HepG2 (cell line): Measurements from ENCODE around the gene RNF126. TPM values are rescaled to one million over a fixed set of nuclear protein-coding genes. Genes with fewer than 3 reads are reported as not detected.
A peak's percentile ranks its signal among the peaks of the same experiment; 100 is the strongest.

Experiments
- ATAC-seq: fragments of 200-7000 bp; cut with Tn5 transposase; 3 replicates; pipeline ENCODE4 v1.9.1; 2020; ENCODE audit warnings: mild to moderate bottlenecking, moderate library complexity
- BruUV-seq: library from RNA; stranded (reverse); fragments of 400-500 nt; replicated peaks from 2 replicates; lab custom pipeline; 2021; lab: Mats Ljungman, UMichigan
- CTCF ChIA-PET: fragments of 300-600 bp; formaldehyde crosslinking; extraction: SDS; loops from one replicate; lab custom pipeline; 2021; ENCODE audit warnings: low total read pairs, inconsistent platforms, low intra/inter-chr PET ratio; lab: Yijun Ruan, JAX
- POLR2A ChIA-PET: fragments of 350-600 bp; sonication (Branson Sonifier 250); formaldehyde crosslinking; loops from one replicate; lab custom pipeline; 2020; ENCODE audit warnings: antibody characterized with exemption, inconsistent platforms; lab: Yijun Ruan, JAX
- DNase-seq: peaks from one replicate; pipeline ENCODE4 v3.0.0-alpha.2; 2015; ENCODE audit warnings: low spot score
- FAIRE-seq: peaks from 3 replicates; lab custom pipeline; 2011; peaks lifted over from hg19 to GRCh38; lab: Jason Lieb, UNC
- H2AFZ ChIP-seq: one replicate; pipeline ENCODE4 v1.6.1; 2011; ENCODE audit warnings: low read length, inconsistent platforms
- H3K27ac ChIP-seq: fragments of 300-600 bp; 3 replicates; pipeline ENCODE4 v1.8.0; 2011; ENCODE audit warnings: mixed run types, mild to moderate bottlenecking, mixed read lengths, low read length, inconsistent platforms; ENCODE audit not compliant: insufficient read depth; ENCODE audit errors: extremely low read length
- H3K27me3 ChIP-seq, 2 experiments: fragments of 200-600 bp in 1 of 2; 2 replicates in 1 of 2; 3 replicates in 1 of 2; pipeline versions ENCODE4 v1.6.0 to v1.8.0; 2011; ENCODE audit warnings: low read length in 2 of 2, mild to moderate bottlenecking in 2 of 2, moderate library complexity in 2 of 2, inconsistent platforms in 1 of 2; ENCODE audit not compliant: insufficient read depth in 2 of 2, control insufficient read depth in 1 of 2
- H3K36me3 ChIP-seq, 2 experiments: fragments of 200-600 bp in 1 of 2; replicated peaks in 1 of 2; 2 replicates in 1 of 2; 3 replicates in 1 of 2; pipeline versions ENCODE4 v1.5.1 to v1.8.0; 2011; ENCODE audit warnings: low read length in 2 of 2, inconsistent platforms in 1 of 2; ENCODE audit not compliant: insufficient read depth in 2 of 2, control insufficient read depth in 1 of 2
- H3K4me1 ChIP-seq: 2 replicates; pipeline ENCODE4 v1.5.1; 2012; ENCODE audit warnings: low read length, inconsistent platforms; ENCODE audit not compliant: insufficient read depth
- H3K4me2 ChIP-seq: 2 replicates; pipeline ENCODE4 v1.6.0; 2011; ENCODE audit warnings: low read depth, low read length, inconsistent platforms
- H3K4me3 ChIP-seq, 3 experiments: fragments of 200-600 bp in 1 of 3; sonication (generic), shearing (Covaris generic) in 1 of 3; replicated peaks in 1 of 3; 2 replicates each; pipeline ENCODE4 v1.5.1; 2011 to 2016; ENCODE audit warnings: low read length in 3 of 3, inconsistent platforms in 2 of 3, low read depth in 2 of 3, mild to moderate bottlenecking in 2 of 3, control low read depth in 1 of 3, mixed read lengths in 1 of 3; ENCODE audit not compliant: insufficient read depth in 1 of 3
- H3K79me2 ChIP-seq: one replicate; pipeline ENCODE4 v1.6.1; 2011; ENCODE audit warnings: low read length, inconsistent platforms; ENCODE audit not compliant: insufficient read depth
- H3K9ac ChIP-seq: 2 replicates; pipeline ENCODE4 v1.6.0; 2011; ENCODE audit warnings: mild to moderate bottlenecking, low read depth, low read length, inconsistent platforms; ENCODE audit not compliant: insufficient read depth
- H3K9me3 ChIP-seq: 2 replicates; pipeline ENCODE4 v1.5.1; 2012; ENCODE audit warnings: mild to moderate bottlenecking, low read length
- H4K20me1 ChIP-seq: 2 replicates; pipeline ENCODE4 v1.6.0; 2011; ENCODE audit warnings: inconsistent platforms, mild to moderate bottlenecking, low read length, moderate library complexity; ENCODE audit not compliant: insufficient read depth
- AKAP8 ChIP-seq: sonication (generic); formaldehyde crosslinking; IDR thresholded peaks from 2 replicates; pipeline ENCODE4 v1.5.1; 2020; ENCODE audit warnings: mild to moderate bottlenecking, missing genetic modification reagents
- ATF5 ChIP-seq: sonication (generic); formaldehyde crosslinking; IDR thresholded peaks from 2 replicates; pipeline ENCODE4 v1.4.0; 2020; ENCODE audit warnings: mild to moderate bottlenecking, low read depth, missing genetic modification reagents
- CSRNP2 ChIP-seq: sonication (generic); formaldehyde crosslinking; conservative IDR thresholded peaks from 2 replicates; pipeline ENCODE4 v1.8.0; 2022; ENCODE audit warnings: low read depth, missing genetic modification reagents
- HOXA3 ChIP-seq: sonication (generic); formaldehyde crosslinking; IDR thresholded peaks from 2 replicates; pipeline ENCODE4 v1.5.0; 2020; ENCODE audit warnings: missing genetic modification reagents
- JDP2 ChIP-seq: sonication (generic); formaldehyde crosslinking; IDR thresholded peaks from 2 replicates; pipeline ENCODE4 v1.8.1; 2022; ENCODE audit warnings: missing genetic modification reagents, borderline replicate concordance
- ONECUT2 ChIP-seq: sonication (generic); formaldehyde crosslinking; IDR thresholded peaks from 2 replicates; pipeline ENCODE4 v1.4.0; 2020; ENCODE audit warnings: missing genetic modification reagents
- REXO4 ChIP-seq: sonication (generic); formaldehyde crosslinking; IDR thresholded peaks from 2 replicates; pipeline ENCODE4 v1.8.0; 2022; ENCODE audit warnings: missing genetic modification reagents, mild to moderate bottlenecking, borderline replicate concordance
- SNAI1 ChIP-seq: sonication (generic); formaldehyde crosslinking; IDR thresholded peaks from 2 replicates; pipeline ENCODE4 v1.5.0; 2020; ENCODE audit warnings: mild to moderate bottlenecking, missing genetic modification reagents, borderline replicate concordance
- ZBTB33 ChIP-seq: sonication (generic); formaldehyde crosslinking; IDR thresholded peaks from 2 replicates; pipeline ENCODE4 v1.4.0; 2020; ENCODE audit warnings: missing genetic modification reagents
- ZHX1 ChIP-seq: sonication (generic); formaldehyde crosslinking; IDR thresholded peaks from 2 replicates; pipeline ENCODE4 v1.8.1; 2022; ENCODE audit warnings: low read depth, mild to moderate bottlenecking, missing genetic modification reagents
- ZKSCAN8 ChIP-seq: IDR thresholded peaks from 2 replicates; pipeline ENCODE4 v1.6.1; 2016; ENCODE audit warnings: borderline replicate concordance, missing genetic modification reagents, missing compliant biosample characterization
- ZMYM4 ChIP-seq: sonication (generic); formaldehyde crosslinking; IDR thresholded peaks from 2 replicates; pipeline ENCODE4 v1.8.1; 2023; ENCODE audit warnings: mild to moderate bottlenecking, missing genetic modification reagents
- ZNF143 ChIP-seq: sonication (generic); formaldehyde crosslinking; IDR thresholded peaks from 2 replicates; pipeline ENCODE4 v1.4.0; 2020; ENCODE audit warnings: missing genetic modification reagents
- ZNF317 ChIP-seq: sonication (generic); formaldehyde crosslinking; IDR thresholded peaks from 2 replicates; pipeline ENCODE4 v1.5.0; 2020; ENCODE audit warnings: mild to moderate bottlenecking, missing genetic modification reagents
- ZSCAN5A ChIP-seq: sonication (generic); formaldehyde crosslinking; IDR thresholded peaks from 2 replicates; pipeline ENCODE4 v1.8.0; 2022; ENCODE audit warnings: mild to moderate bottlenecking, missing genetic modification reagents, borderline replicate concordance
- ZSCAN9 ChIP-seq: IDR thresholded peaks from 2 replicates; pipeline ENCODE4 v1.6.1; 2016; ENCODE audit warnings: borderline replicate concordance
- WGBS: methylation state at CpG from one replicate; pipeline ENCODE4 v1.1.6; 2017; ENCODE audit warnings: low lambda C conversion rate; 5-methylcytosine and 5-hydroxymethylcytosine counted together
- in situ Hi-C: cut with HindIII; loops from 2 replicates; pipeline ENCODE4 v1.10.0; 2017; ENCODE audit warnings: low pct_unique_long_range_greater_than_20kb; ENCODE audit not compliant: extremely low pct_ligation_motif_present
- intact Hi-C: fragments of 100-400 bp; cut with micrococcal nuclease; formaldehyde crosslinking; loops from one replicate; pipeline ENCODE4 v1.10.0; 2022; ENCODE audit not compliant: unreplicated experiment
- polyA plus RNA-seq, 8 experiments: library from polyadenylated mRNA; depleted of rRNA in 3 of 8; stranded (reverse) in 7 of 8; unstranded in 1 of 8; fragments of >200 nt; fragmentation: Illumina TruSeq in 4 of 8; extraction: Trizol in 4 of 8; gene quantifications; 2 replicates each; pipeline versions ENCODE4 v1.2.1 to v1.2.3, GENCODE V29; 2011 to 2016; ENCODE audit warnings: low read depth in 4 of 8, missing spikeins in 1 of 8, mixed read lengths in 1 of 8; ENCODE audit not compliant: insufficient read depth in 1 of 8
- total RNA-seq, 5 experiments: library from RNA; depleted of rRNA; stranded (reverse); fragments of >200 nt; fragmentation: Illumina TruSeq; extraction: Trizol; gene quantifications; 2 replicates each; pipeline ENCODE4 v1.2.3, GENCODE V29; 2016; ENCODE audit warnings: low read depth in 1 of 5

The RNF126 gene
- total and polyA plus RNA-seq, 2 of the 13 experiments (the other 11 are each of a cell fraction or from before 2014, with no cell fraction given), result 23.2 to 34.0 TPM

GRCh38 chr19:615619-616018 lies 47.4 kb downstream of the RNF126 start:
- 97% methylated on average over 33 of the region's 33 CpGs for WGBS
- TF ChIP-seq ZKSCAN8 (CRISPR knock-in tag), result peak; percentile 98
- no peak for TF ChIP-seq CSRNP2 (CRISPR knock-in tag)
- TF ChIP-seq ZSCAN5A, result no peak
- TF ChIP-seq ZNF317 (CRISPR knock-in tag), result no peak
- TF ChIP-seq AKAP8 (CRISPR knock-in tag), result peak; percentile 81
- no peak for TF ChIP-seq ZSCAN9
- TF ChIP-seq REXO4 (CRISPR knock-in tag), result no peak
- TF ChIP-seq ZMYM4 (CRISPR knock-in tag), result no peak
- no peak for TF ChIP-seq ONECUT2 (CRISPR knock-in tag)
- 0 out of 2 replicates have a peak, but pooled peaks have one; percentile 47 for TF ChIP-seq ZHX1 (CRISPR knock-in tag)
- TF ChIP-seq ZBTB33, result peak; percentile 71; the same call in 1 of the 2 replicates
- TF ChIP-seq ATF5 (CRISPR knock-in tag), result no peak
- TF ChIP-seq HOXA3 (CRISPR knock-in tag), result peak; percentile 41; the same call in 1 of the 2 replicates
- no peak for TF ChIP-seq JDP2
- no peak for TF ChIP-seq ZNF143
- TF ChIP-seq SNAI1 (CRISPR knock-in tag), result no peak

More at GRCh38 chr19:615619-616018, 47.4 kb downstream of the RNF126 start:
- Histone ChIP-seq H4K20me1 (no peaks in the 10 kb centered on the region), H3K9me3 (no peaks in the 10 kb centered on the region), H3K27ac (no peak overlapping the region), H3K79me2 (no peaks in the 10 kb centered on the region), H3K4me1 (no peaks in the 10 kb centered on the region), H3K27me3 (no peaks in the 10 kb centered on the region), H3K4me2 (no peak overlapping the region), H3K4me3 (no peak overlapping the region), H2AFZ (no peak overlapping the region), H3K36me3 (peaks cover 9 to 25% of the 10 kb centered on the region in 2 experiments; a peak in 4 of 5 replicates), H3K9ac (no peak overlapping the region)
- BruUV-seq, result no TSS peak
- ChIA-PET POLR2A (no interaction called here), CTCF (no interaction called here)
- DNase-seq (no peak), FAIRE-seq (no peak), ATAC-seq (no peak)
- in situ Hi-C loops (no loop called here), intact Hi-C loops (no loop called here)
